HT1080 (cell line): ENCODE data around the gene ABCG1. TPM values are rescaled to one million over a fixed set of nuclear protein-coding genes. Genes with fewer than 3 reads are reported as not detected.

ENCODE experiments used
- DNase-seq: peaks from one replicate; pipeline ENCODE4 v3.0.0-alpha.2; 2015; ENCODE audit warnings: low read depth
- total RNA-seq: library from RNA; depleted of rRNA; stranded (reverse); fragments of >200 nt; shearing (Covaris generic); gene quantifications from 2 replicates; pipeline ENCODE4 v1.2.3, GENCODE V29; 2014

ABCG1 gene
- total RNA-seq, 1 experiment from 2014 or later, result not detected

DNA sequence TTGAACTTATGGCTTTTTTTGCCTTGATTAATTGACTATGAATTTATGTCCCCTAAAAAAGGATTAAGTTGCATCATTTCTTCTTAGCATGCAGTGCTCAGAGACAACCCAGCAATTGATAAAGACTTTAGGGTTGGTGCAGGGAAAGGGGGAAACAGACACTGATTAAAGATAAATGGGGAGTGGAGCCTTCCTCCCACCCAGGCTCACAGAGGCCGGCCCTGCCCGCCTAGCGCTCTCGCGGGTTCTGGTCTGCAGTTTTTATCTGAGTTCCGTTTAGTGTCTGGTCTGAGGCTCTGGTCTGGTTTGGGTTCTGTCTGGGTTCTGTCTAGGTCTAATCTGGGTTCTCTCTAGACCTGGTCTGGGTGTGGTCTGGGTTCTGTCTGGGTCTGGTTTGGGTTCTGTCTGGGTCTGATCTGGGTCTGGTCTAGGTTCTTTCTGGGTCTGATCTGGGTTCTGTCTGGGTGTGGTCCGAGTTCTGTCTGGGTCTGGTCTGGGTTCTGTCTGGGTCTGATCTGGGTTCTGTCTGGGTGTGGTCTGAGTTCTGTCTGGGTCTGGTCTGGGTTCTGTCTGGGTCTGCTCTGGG, 48.1 kb downstream of the ABCG1 start:
- no peak for DNase-seq

DNA sequence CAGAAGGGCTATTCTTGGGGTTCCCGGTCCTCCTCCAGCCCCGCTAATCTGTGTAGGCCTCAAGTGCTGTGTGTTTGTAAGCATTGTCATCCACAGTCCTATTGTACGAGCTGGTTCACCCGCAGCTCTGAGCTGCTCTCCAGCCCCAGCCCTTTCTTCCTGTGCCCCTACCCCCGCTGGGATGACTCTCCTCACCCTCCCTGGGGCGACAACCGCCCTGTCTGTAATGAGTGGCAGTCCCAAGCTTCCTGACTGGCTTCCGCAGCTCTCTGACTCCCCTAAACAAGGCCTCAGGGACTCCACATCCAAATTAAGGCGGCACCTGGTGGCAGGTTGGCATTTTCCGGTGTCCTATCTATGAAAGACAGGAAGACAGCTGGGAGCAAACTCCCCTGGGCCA, 50.4 kb downstream of the ABCG1 start:
- no peak for DNase-seq

DNA sequence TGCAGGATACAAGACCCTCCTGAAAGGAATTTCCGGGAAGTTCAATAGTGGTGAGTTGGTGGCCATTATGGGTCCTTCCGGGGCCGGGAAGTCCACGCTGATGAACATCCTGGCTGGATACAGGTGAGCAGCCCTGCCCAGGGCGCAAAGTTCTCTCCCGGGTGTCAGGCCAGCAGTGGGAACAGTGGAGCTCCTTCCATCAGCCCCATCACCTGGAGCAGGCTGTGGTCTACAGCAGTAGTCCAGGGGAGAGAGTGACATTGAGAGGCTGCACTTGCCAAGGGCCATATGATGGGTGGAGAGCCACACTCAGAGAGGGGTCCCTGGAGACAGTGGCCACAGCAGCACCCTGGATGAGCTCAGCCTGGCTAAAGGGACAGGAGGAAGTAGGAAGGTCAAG, 52.1 kb downstream of the ABCG1 start:
- no peak for DNase-seq

GRCh38 chr21:42272109-42272962, 53.4 kb downstream of the ABCG1 start:
- no peak for DNase-seq

- no peak for DNase-seq
These were observed 54.2 kb downstream of the ABCG1 start for GRCh38 chr21:42272984-42273600.

DNA sequence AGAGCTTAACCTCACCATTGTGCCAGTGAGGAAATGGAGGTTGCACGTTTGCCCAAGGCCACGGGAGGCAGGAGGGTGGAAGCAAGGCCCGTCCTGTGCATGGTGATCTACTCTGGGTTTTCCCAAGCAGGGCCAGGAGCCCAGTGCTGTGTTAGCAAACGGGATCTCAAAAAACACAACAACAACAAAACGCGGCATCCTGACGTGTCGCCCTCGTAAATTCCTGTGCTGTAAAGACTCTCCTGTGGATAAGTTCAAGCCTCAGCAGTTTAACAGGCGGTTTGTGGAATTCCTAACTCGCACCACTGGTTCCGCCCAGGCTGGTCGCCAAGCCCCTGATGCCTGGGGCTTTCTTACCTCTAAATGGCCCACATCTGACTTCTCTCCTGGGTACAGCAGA, 57.1 kb downstream of the ABCG1 start:
- no peak for DNase-seq

- DNase-seq, result no peak
These were observed 57.7 kb downstream of the ABCG1 start for GRCh38 chr21:42276526-42277154.

DNA sequence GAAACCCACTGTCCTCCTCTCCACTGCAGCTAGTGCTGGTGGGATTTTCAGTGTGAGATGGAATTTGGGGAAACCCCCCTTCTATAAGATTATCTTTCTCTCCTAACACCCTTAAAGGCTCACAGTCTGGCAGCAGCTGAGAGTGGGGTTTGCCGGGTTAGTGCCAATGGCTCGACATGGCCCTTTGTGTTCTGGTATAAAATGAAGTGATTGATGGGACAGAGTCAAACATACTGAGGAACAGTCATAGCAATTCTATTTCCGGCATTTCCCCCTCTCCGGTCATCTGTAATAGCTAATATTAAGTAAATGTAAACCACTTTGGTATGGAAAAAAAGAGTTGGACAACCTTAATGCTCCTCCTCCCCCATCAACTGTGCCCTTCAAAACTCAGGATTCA, 58.7 kb downstream of the ABCG1 start:
- no peak for DNase-seq

DNA sequence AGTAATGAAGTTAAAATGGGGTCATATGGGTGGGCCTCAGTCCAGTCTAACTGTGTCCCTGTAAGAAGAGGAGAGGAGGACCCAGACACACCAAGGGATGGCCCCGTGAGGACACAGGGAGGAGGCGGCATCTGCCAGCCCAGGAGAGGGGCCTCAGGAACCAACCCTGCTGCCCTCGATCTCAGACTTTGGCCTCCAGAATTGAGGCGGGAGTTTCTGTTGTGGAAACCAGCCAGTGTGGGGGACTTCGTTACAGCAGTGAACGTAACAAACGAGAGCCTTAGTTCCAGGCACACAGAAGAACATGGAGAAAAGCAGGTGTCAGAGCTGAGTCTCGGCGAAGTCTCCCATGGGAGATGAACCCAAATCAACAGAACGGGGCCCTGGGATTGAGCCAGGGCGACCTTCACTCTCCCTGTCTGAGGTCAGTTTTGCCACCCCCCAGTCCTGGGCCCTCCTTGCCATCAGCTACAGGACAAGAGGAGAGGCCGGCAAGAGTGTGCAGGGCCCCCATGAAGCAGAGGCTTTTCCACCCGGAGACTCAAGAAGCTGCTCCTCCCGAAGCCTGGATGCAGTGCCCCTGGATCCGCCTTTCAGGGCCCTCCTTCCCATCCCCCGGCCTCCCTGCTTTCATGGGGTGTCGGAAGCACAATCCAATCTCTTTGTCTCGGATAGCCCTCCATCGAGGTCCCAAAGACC, 59.7 kb downstream of the ABCG1 start:
- DNase-seq, result no peak

DNA sequence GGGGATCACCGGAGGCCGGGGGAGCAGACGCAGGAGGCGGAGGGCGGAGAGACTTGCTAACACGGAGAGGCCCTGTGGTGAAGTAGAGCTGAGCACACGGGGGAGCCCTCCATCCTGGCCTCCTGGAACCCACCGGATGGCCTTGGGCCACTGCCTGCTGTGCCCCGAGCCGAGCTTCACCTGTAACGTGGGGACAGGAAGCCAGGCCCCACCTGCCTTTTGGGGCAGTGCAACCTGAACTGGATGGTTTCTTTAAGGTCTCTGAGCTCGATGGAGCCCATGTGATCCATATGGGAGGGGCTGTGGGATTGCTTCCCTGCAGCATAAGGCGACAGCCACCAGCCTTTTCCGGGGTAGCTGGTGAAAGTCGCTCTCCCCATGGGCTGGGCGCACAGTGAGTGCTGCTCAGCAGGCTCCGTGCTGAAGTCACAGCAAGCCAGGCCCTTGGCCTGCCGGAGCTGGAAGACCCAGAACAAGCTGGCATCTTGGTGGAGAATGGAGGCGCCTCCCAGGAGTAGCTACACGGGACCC, 60.5 kb downstream of the ABCG1 start:
- no peak for DNase-seq

GRCh38 chr21:42279888-42280287, 60.9 kb downstream of the ABCG1 start:
- DNase-seq, result no peak

- DNase-seq, result no peak
These were observed 61.6 kb downstream of the ABCG1 start for GRCh38 chr21:42280356-42281180.

GRCh38 chr21:42281181-42281680, 62.3 kb downstream of the ABCG1 start:
- DNase-seq, result no peak

DNA sequence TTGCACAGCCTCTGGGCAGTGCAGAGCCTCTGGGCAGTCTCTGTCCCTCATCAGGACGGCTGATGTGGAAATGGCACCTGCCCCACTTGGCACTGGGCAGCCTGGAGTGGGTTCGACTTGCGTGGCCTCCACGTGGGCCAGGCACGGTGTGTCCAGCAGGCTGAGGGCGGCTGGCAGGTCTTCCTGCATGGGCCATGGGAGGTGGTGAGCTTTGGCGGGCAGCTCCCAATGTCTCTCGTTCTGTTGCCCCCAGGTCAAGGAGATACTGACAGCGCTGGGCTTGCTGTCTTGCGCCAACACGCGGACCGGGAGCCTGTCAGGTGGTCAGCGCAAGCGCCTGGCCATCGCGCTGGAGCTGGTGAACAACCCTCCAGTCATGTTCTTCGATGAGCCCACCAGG, 63.1 kb downstream of the ABCG1 start:
- no peak for DNase-seq

DNA sequence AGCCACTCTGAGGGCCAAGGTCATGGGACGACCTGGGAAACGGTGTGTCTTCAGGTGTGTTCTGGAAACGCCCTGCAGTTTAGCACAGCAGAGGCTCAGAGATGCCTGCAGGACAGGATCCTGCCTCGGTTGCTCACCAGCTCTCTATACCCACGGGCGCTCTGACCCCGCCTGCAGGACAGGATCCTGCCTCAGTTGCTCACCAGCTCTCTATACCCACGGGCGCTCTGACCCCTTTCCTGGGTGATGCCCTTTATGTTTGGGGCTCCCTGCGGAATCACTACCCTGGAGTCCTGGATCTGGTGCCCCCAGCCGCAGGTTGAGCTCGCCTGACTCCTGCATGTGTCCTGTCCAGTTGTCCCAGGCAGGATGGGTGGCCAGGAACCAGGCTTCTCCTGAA, 63.8 kb downstream of the ABCG1 start:
- no peak for DNase-seq

- no peak for DNase-seq
These were observed 66.8 kb downstream of the ABCG1 start for GRCh38 chr21:42285569-42286245.

DNA sequence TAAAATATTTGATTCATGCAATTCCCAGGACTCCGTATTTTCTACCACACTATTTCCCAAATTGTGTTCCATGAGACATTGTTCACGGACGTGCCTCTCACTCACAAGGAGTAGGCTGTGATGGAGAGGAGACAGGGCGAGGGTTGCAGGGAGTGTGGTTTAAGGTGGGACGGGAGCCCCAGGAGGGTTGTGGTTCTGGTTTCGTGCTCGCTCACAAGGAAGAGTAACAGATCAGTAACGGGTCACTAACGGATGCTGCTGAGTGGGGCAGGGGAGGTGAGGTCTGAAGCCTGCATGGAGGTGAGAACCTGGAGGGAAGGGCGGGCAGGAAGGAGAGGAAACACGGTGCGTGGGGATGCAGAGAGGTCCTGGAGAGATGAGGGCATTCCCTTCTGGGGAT, 67.5 kb downstream of the ABCG1 start:
- no peak for DNase-seq

GRCh38 chr21:42287193-42288083, 68.5 kb downstream of the ABCG1 start:
- DNase-seq, result no peak

- DNase-seq, result no peak
These were observed 70.0 kb downstream of the ABCG1 start for GRCh38 chr21:42288962-42289361.
